Stimulated activated CD8-positive, alpha-beta memory T cell treated with anti-CD3 and anti-CD28 coated beads, Interleukin-4, amount 100 ng/mL, for 4 hours (primary cell): Measurements from ENCODE around the gene AKAP11.

Source experiments
- DNase-seq, 2 donors: peaks; one replicate each; pipeline ENCODE4 v3.0.0-alpha.2; 2020; ENCODE audit warnings: low read depth in 2 of 2, low spot score in 1 of 2

AKAP11 gene

GRCh38 chr13:42274386-42275097 lies 2.6 kb downstream of the AKAP11 start:
- no peak for DNase-seq

- DNase-seq, result no peak
Observed at GRCh38 chr13:42275098-42275471, 3.1 kb downstream of the AKAP11 start.

- no peak for DNase-seq
Observed at GRCh38 chr13:42275506-42275905, 3.6 kb downstream of the AKAP11 start.

- DNase-seq, result no peak
Observed at GRCh38 chr13:42276683-42277082, 4.7 kb downstream of the AKAP11 start.

GRCh38 chr13:42277618-42278276 lies 5.8 kb downstream of the AKAP11 start:
- DNase-seq, result no peak

- DNase-seq, result no peak
Observed at GRCh38 chr13:42279080-42279479, 7.1 kb downstream of the AKAP11 start.

- no peak for DNase-seq
Observed at GRCh38 chr13:42279986-42280385, 8.0 kb downstream of the AKAP11 start.

GRCh38 chr13:42280537-42280936 lies 8.6 kb downstream of the AKAP11 start:
- DNase-seq, result no peak

GRCh38 chr13:42283574-42283973 lies 11.6 kb downstream of the AKAP11 start:
- DNase-seq, result no peak

GRCh38 chr13:42284068-42284467 lies 12.1 kb downstream of the AKAP11 start:
- no peak for DNase-seq

GRCh38 chr13:42298392-42298791 lies 26.4 kb downstream of the AKAP11 start:
- no peak for DNase-seq

GRCh38 chr13:42305503-42305902 lies 33.6 kb downstream of the AKAP11 start:
- no peak for DNase-seq

GRCh38 chr13:42307461-42307860 lies 35.5 kb downstream of the AKAP11 start:
- no peak for DNase-seq

- no peak for DNase-seq
Observed at GRCh38 chr13:42312817-42313431, 41.0 kb downstream of the AKAP11 start.

GRCh38 chr13:42318570-42318969 lies 46.6 kb downstream of the AKAP11 start:
- DNase-seq, result no peak

- DNase-seq, result no peak
Observed at GRCh38 chr13:42320375-42320787, 48.4 kb downstream of the AKAP11 start.

- no peak for DNase-seq
Observed at GRCh38 chr13:42322806-42323205, 50.9 kb downstream of the AKAP11 start.

GRCh38 chr13:42324704-42325103 lies 52.8 kb downstream of the AKAP11 start:
- DNase-seq, result no peak

- DNase-seq, result no peak
Observed at GRCh38 chr13:42327725-42328124, 55.8 kb downstream of the AKAP11 start.

GRCh38 chr13:42328672-42329071 lies 56.7 kb downstream of the AKAP11 start:
- no peak for DNase-seq

- DNase-seq, result no peak
Observed at GRCh38 chr13:42329239-42329638, 57.3 kb downstream of the AKAP11 start.

- no peak for DNase-seq
Observed at GRCh38 chr13:42331009-42331408, 59.1 kb downstream of the AKAP11 start.
